GM04503 (cell line): Measurements from ENCODE around the gene PUSL1.

Source experiments
- DNase-seq: peaks from one replicate; pipeline ENCODE4 v3.0.0-alpha.2; 2012; ENCODE audit warnings: low read depth

PUSL1 gene

DNA sequence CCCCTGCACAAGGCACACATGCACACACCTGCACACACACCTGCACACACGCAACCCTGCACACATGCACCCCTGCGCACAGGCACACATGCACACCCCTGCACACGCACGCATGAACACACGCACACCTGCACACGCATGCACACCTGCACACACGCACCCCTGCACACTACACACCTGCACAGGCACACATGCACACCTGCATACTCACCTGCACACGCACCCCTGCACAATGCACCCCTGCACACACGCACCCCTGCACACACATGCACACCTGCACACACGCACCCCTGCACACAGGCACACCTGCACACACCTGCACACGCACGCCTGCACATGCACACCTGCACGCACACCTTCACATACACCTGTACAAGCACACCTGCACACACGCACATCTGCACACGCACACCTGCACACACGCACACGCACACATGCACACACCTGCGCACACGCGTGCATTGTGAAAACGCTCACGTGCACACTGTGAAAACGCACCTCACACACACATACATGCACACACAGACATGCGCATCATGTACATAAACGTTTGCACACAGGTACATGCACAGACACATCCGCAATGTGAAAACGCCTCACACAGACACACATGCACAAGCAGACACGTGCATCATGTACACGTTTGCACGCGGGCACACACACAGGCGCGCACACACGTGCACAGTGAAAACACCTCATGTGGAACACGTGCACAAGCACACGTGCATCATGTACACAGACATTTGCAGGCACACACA lies 32.6 kb downstream of the PUSL1 start:
- no peak for DNase-seq

GRCh38 chr1:1341549-1342021 lies 33.2 kb downstream of the PUSL1 start:
- no peak for DNase-seq

DNA sequence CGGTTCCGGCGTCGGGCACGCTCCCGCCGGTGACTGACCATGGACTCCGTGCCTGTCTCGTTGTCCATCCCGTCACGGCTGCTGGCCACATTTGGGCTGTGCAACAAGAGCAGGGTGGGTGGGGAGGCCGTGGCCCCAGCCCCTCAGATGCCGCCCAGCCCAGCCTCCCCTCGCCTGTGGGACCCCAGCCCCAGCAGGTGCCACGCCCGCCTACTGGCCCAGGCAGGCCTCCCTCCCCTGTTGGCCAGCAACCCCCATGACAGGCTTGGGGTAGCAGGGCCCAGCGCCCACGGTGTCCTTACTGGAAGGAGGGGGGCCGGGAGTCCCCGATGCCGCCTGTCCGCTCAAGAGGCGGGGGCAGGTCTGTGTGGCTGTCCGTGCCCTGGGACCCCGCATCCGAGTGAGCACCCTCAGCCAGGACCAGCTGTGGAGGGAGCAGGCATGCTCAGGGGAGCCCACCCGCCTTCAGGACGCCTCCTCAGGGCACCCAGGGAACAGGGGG lies 33.7 kb downstream of the PUSL1 start:
- DNase-seq = no peak

GRCh38 chr1:1342584-1343115 lies 34.3 kb downstream of the PUSL1 start:
- DNase-seq = no peak

- no peak for DNase-seq
Measured at GRCh38 chr1:1343811-1344421, 35.5 kb downstream of the PUSL1 start.

DNA sequence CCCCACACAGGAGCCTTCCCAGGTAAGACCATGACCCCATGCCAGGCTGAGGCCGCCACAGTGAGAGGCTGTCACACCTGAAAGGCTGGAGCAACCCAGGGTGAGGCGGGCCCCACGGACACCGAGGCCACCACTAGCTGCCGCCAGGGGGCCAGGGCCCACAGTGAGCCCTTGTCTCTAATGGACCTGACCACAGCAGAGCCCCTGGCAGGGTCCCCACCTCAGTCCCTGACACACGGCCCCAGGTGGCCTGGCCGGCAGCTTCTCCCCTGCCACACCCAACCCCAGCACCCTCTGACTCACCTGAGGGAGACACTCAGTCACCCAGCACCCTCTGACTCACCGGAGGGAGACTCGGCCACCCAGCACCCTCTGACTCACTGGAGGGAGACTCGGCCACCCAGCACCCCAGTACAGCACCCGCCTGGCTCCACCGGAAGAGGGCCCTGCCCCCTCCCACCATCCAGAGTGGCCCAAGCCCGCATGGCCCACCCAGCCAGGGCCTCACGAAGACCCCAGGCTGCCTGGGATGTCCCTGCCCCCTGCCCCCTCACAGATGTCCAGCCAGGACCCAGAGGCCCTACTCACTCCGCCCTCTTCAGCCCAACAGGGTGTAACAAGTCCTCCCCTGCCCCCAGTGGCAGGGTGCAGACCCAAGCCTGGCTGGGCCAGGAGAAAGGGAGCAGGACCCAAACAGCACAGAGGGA lies 36.4 kb downstream of the PUSL1 start:
- no peak for DNase-seq

DNA sequence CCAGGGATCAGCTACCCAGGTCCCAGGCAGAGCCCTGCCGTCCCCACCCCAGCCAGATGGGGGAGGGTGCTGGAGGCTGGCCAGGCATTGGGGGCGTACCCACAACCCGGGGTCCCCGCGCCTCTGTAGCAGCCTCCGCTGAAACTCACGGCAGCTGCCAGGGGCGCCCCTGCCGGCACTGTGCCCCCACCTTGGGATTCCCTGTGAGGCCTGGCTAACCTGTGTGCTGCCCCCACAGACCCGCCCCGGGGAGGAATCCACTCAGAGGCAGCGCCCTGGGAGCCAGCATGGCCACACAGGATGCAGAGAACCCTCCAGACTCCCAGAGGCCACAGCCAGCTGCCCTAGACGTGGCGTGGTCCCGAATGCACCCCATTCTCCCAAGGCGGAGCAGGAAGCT lies 37.0 kb downstream of the PUSL1 start:
- no peak for DNase-seq

DNA sequence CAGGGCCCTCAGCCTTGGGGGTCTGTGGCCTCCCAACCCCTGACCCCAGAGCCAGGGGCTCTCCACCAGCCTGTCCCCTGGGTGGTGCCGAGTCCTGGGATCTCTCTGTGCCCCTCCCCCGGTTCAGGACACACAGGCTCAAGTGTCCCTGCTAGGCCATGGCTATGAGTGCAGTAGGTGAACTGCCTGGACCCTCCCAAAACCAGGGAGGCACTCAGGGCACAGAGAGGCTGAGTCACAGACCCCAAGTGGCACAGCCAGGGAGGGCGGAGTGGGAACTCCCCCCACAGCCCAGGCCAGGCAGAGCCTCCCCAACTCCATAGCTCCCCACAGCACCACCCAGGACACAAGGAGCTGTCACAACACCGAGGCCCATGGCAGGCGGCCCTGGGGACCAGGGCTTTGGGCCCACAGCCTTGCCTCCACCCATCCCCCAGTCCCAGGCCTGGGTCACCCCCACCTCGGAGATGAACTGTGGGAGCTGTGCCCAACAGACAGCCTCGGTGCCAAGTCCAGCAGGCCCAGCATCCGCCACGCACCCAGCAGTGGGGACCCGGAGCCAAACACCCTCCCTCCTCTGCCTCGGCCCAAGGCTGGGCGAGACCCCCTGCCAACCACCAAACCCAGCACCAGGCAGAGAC lies 37.6 kb downstream of the PUSL1 start:
- no peak for DNase-seq

- no peak for DNase-seq
Measured at GRCh38 chr1:1346501-1346890, 38.1 kb downstream of the PUSL1 start.

DNA sequence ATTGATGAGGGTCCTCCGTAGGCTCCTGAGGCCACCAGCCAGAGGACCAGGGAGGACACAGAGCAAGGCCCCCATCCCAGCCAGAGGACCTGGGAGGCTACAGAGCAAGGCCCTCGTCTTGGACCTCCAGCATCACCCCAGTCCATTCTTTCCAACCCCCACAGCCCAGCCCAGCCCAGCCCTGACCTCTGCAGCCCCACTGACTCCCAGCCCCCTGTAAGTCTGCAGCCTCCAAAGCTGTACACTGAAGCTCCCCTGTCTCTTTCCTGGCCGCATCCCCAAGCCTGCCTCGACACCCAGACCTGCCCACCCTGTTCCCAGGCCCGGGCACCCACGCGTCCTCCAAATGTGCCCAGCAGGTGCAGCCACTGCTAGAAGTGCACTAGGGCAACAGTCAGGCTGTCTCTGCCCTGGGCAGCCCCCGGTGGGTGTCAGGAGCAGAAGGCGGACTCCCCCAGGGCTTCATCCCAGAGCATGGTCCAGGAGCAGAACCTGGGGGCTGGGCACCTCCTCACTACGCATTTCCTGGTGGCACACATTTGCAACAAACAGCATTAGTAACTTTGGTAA lies 38.7 kb downstream of the PUSL1 start:
- no peak for DNase-seq

DNA sequence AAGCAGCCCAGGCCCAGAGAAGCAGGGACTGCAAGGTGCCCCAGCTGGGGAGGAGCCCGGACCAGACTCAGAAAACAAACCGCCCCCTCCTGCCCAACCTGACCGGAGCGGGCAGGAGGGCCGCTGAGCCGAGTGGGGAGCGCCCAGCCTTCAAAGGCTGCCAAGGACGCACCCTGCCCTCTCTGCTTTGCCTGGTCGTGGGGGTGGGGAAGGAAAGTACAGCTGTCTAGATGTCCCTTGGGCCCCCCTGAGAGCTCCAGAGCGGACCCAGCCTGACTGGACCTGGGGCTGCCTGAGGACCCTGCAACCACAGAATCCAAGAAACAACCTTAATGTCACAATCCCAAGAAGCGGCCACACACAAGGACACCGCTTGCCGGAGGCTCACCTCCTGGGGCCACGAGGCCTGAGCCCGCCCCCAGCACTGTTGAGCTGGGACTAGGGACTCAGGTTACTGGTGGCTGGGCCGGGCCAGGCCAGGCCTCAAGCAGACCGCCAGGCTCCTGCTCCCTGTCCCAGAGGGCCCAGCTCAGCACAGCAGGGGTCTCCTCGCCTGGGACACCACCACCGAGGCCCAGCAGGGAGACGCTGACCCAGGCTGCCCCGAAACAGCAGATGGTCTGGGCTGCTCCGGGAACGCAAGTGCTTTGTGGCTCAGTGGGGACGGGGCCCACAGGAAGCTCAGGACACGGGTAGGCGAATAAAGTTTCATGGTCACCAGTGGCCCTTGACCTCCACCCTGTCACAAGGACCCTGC lies 39.4 kb downstream of the PUSL1 start:
- DNase-seq = no peak

DNA sequence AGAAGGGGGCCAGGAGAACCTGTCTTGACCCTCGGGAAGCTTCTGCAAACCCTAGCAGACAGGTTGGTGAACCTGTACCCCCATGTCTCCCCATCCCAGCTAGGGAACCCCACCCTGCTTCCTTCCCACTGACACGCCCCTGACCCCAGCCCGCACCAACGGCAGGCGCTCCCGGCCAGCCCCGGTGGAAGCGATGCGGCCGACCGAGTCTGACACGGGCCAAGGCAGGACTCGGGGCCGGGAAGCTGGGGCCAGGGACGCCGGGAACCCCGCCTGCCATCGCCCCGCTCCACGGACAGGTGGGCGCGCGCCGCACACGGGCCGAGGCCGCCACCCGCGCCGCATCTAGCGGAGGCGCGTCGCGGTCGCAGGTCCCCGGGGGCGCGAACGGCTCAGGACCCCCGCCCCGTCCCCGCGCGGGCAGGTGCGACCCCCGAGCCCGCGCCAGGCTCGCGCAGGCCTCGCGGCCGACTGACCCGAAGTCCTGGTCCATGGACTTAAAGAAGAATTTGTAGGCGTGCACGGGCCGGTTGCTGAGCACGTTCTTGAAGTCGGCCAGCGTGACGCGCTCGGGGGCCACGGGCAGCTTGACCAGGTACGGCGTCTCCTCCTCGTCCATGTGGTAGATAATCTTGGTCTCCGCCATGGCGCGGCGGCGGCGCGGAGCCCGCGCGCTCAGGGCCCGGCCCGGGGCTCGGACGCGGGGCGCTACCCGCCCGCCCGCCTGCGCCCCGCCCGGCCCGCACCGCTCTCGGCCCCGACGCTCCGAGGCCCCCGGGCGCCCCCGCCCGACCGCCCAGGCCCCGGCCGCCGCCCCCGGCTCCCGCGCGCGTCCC lies 40.2 kb downstream of the PUSL1 start:
- no peak for DNase-seq

DNA sequence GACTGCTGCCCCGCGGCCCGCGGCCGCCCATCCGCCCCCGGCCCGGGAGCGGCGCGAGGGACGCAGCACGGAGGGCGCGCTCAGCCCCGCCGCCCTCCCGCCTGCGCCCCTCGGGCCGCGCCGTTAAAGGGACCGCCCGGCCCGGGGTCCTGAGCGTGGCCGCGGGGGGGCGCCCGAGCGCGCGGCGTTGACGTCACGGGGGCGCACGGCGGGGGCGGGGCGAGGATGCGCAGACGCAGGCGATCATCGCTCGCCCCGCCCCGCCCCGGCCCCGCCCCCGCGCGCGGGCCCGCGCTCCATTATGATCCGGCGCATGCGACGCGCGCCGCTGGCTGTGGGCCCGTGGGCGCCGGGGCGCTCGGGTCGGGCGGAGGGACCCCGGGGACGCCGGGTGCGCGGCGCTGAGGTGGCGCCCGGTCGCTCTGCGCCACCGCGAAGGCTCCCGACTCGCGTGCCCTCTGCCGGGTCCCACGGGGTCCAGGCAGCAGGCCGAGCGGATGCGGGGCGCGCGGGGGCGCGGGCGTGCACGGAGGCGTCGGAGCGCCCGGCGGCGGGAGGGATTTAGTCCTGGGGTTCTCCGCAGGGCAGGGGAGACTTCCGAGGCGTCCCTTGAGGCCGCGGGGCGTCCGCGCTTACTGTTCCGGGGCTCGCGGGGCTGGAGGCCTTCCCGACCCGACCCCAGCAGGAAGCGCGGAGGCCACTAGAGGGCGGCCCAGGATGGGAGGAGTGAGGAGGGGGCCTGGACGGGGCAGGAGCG lies 41.0 kb downstream of the PUSL1 start, which contains the start of gene DVL1:
TSS of gene DVL1 (minus strand) at position 163 of the 757 bp plus-strand sequence. CDS start 353 bp downstream, outside the sequence.
- no peak for DNase-seq

- DNase-seq = no peak
Measured at GRCh38 chr1:1351511-1352427, 43.4 kb downstream of the PUSL1 start.

- no peak for DNase-seq
Measured at GRCh38 chr1:1352786-1353388, 44.5 kb downstream of the PUSL1 start.

GRCh38 chr1:1353389-1354151 lies 45.2 kb downstream of the PUSL1 start:
- DNase-seq = no peak
